HepG2 (cell line): ENCODE data around the gene CDH23.
"Not testable (repeated sequence)": the region's sequence is repeated elsewhere in the genome, so short reads cannot be mapped to it uniquely, and the experiment has no call there.

Source experiments
- KAT7 ChIP-seq: IDR thresholded peaks from 2 replicates; pipeline ENCODE4 v1.6.1; 2018; ENCODE audit warnings: borderline replicate concordance, missing compliant biosample characterization
- POLR2AphosphoS5 ChIP-seq: IDR thresholded peaks from 2 replicates; pipeline ENCODE4 v1.6.1; 2012; ENCODE audit warnings: low read depth, low read length
- TCF7 ChIP-seq: sonication (generic); IDR thresholded peaks from 2 replicates; pipeline ENCODE4 v1.6.1; 2016; ENCODE audit warnings: antibody characterized with exemption, low read depth

- TF ChIP-seq TCF7; KAT7 (CRISPR knock-in tag); POLR2AphosphoS5: not testable (repeated sequence)
Measured at GRCh38 chr10:71851465-71852095, 454.9 kb downstream of the CDH23 start.
